Suppressor macrophage treated with lipopolysaccharide for 4 hours (primary cell): Measurements from ENCODE around the gene GTF2A1.

ENCODE experiments used
- DNase-seq: peaks from one replicate; pipeline ENCODE4 v3.0.0-alpha.2; 2020

Gene GTF2A1

DNA sequence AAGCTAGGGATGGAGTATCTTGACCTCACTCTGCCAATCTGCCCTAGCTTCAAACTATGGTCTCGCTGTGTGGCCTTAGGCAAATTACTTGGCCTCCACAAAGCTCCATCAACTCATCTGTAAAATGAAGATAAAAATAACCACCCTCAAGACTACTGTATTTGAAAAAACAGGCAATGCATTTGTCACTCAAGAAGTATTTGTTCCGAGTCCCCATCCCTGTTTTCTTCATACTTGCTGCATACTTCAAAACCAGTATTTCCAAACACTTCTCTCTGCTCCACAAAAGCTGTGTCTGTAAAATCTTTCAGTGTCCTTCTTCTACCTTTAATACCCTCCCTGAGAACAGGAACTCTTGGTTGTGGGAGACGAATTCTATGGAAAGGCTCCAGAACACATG is 47.9 kb downstream of the GTF2A1 start:
- no peak for DNase-seq

DNA sequence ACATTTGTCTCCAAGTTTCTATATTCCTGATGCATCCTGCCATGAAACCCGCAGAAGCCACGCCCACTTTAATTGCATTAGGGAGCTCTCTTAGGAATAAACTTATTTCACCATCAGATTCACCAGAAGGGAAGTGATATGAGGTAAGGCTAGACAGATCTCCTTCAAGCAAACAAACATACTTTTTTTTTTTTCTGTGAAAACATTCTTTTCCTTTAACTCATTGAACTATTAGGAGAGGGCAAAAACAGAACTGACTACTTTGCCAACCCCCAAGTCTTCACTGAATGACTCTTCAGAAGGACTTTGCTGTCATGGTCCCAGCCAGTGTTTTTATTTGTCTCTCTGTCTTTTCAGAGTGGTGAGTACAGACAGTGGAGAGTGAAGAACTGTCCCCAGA is 48.4 kb downstream of the GTF2A1 start:
- no peak for DNase-seq

- no peak for DNase-seq
Measured at GRCh38 chr14:81170829-81171195, 49.9 kb downstream of the GTF2A1 start.

DNA sequence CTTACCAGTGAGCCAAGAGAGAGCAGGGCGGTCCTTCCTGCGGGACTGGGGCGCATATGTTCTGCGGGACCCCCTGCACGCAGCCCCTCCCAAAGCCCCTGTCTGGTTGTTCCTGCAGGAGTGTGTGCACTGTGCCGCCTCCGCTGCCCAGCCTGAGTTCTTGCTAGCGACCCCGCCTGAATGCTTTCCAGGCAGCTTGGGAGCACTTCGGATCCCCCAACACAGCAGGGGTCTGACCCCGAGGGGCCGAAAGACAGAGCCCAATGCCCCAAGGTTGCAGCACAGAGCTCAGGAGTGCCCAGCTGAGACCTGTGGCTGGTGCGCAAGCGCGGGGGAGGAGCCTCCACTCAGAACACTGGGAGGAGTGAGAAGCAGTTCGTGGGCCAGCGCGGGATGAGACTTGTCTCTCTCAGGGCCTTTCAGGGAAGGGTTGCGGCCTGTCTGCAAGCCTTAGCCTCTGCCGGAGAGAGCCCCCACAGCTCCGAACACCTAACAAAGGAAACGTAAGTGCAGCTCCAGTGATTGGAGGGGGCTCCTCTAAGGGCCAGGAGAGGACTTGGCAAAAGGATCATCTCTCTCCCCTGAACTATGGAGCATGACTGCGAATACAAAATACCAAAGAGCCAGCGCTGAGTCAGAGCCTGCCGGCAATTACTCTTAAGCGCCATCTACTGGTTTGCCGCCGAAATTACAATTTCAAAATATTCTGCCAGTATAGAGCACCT is 50.5 kb downstream of the GTF2A1 start:
- DNase-seq: peak; percentile 88

DNA sequence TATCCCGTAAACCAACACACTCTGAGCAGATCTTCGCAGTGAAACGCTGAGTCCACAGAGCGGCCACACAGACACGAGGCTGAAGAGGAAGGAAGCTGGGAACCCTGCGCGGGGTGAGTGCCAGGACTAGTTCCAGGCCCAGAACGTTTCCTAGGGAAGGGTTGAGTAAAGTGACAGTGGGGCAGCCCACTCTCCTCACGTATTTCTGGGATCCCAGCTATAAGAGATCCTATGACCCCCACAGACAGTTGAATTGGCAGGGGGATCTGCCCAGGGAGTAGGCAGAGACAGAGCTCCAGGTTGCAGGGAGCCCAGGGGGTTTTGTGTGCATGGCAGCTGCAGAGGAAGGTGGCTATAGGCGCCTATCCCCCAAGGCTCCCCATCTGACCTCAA is 51.1 kb downstream of the GTF2A1 start:
- peak; percentile 57 for DNase-seq

- DNase-seq: no peak
Measured at GRCh38 chr14:81169267-81169666, 51.5 kb downstream of the GTF2A1 start.

GRCh38 chr14:81166121-81166520 is 54.6 kb downstream of the GTF2A1 start:
- DNase-seq: no peak

DNA sequence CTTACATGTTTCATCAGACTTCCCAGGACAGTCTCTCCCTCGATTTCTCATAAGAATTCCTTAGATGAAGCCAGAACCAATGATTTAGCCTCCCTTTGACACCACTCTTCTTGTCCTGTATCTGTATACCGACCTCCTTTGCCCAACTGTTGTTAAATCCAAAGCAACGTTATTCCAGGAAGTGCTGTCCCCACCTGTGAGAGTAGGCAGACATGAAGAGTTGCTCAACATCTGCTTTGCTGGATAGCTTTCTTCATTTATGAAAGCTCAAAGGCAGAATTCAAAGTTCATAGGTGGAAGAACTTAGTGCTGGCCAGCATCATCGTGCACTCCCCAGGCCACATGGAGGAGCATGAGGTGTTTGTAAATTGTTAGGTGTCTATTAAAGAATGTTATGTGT is 55.6 kb downstream of the GTF2A1 start:
- no peak for DNase-seq

DNA sequence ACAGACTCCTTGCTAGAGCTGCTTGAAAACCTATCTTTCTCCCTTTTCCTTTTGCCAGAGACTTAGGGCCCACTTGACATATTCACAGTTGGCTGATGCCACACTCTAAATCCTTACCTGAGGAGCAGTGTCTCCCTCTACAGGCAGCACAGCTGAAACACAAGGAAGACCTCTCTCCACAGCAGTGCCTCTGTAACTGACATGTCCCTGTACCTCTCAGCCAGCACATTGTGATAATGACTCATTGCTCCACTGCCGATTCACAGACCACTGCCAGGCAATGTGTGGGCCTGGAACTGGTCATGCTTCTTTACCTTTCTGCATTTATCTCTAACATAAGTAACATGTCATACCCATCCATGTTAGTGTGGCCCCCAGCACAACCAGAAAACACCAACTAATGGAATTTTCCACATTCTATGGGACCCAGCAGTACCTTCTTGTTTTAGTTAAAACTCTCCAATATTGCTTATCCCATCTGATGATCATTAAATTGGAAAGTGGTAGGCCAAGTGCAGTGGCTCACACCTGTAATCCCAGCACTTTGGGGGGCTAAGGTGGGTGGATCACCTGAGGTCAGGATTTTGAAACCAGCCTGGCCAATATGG is 56.5 kb downstream of the GTF2A1 start:
- DNase-seq: peak; percentile 61

DNA sequence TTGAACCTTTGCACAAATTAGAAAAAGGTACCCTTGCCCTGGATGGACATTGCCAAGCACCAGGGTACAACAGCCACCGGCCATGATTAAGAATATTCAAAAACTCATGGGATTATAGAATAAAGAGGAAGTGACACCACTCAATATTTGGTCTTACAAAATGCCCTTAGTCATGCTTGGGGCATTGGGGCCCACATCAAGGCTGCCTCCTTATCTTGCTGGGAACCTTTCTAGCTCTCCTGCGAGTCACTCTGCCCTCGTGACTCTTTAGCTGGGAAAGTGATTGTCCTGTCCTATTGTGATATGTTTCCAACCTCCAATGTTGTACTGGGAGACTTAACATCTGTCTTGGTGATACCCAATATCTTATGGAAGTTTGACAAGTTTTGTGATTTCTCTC is 57.8 kb downstream of the GTF2A1 start:
- peak; percentile 81 for DNase-seq

GRCh38 chr14:81161749-81162148 is 59.0 kb downstream of the GTF2A1 start:
- DNase-seq: no peak

DNA sequence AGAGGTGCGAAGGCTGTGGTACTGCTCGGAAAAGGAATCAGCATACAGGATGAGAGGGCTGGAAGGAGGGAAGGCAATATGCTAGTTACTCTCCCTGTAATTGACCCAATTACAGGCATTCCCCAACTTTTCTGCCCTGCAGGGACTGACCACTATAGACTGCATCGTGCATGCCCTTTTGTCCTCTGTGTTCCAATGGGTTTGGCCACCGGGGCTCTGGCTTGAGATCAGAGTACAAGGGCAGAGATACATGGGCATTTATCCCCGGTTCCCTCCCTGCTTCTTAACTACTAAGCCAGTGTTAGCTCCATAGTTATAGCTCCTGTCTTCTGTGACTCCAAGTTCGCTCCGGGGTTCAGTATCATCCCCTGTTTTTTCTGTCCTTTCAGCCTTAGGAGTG is 59.7 kb downstream of the GTF2A1 start:
- DNase-seq: no peak

GRCh38 chr14:81157431-81157830 is 63.3 kb downstream of the GTF2A1 start:
- peak; percentile 69 for DNase-seq

DNA sequence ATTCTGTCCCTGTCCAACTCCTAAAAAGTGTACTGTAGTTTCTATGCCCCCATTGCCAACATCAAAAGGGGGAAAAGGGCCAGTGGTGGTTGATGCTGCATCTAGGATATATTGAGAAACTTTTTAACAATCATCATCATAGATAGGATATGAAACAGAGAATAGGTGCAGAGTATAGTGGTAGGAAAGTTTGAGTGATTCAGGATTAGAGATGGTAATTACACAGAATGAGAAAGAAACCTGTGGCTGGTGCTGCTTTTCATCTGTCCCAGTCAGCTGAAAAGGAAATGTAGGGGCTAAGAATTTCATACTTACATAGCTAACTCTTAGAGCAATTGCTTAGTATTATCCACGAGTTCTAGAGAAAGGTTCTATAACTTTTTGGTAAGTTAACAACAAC is 67.6 kb downstream of the GTF2A1 start:
- DNase-seq: no peak

DNA sequence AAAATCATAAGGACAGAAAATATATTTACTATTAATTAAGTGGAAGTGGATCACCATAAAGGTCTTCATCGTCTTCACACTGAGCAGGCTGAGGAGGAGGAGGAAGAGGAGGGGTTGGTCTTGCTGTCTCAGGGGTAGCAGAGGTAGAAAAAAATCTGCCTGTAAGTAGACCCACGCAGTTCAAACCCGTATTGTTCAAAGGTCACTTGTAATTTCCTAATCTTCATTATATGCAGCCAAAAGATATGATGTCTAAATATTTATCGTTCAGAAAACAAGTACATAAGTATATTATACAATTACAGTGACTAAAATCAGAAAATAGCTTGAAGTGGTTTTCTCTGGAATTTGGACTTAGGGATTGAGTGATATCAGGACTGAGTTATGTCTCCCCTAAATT is 72.1 kb downstream of the GTF2A1 start:
- DNase-seq: no peak

DNA sequence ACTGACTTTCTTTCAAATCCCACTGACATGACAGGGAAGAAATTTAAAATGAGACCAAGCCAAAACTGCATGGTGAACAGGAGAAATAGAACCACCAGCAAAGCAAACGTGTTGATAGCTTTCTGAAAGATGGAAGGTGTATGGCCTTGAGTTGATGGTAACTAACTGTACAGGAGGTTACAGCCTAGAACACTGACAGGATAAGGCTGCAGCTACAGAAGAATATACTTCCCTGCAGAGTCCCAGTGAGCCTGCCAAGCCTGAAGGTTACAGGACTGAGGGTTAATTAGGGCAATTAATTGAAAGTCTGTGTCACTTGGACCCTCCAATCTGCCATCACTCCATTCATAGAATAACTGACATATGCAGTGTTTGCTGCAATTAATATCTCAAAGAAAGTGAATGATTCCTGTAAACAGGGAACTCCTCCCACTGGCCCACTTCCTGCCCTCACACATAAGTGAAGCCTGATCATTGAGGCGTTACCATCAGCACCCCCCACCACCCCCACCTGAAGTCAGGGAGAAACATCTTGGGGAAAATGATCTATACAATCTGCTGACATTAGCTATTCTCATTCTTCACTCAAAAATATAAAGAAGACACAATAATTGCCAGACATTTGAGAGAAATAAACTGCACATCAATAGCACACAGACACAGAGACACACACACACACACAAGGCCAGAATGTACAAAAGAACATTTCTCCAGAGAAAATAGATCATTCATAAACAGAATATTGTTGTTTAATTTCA is 73.4 kb downstream of the GTF2A1 start:
- DNase-seq: no peak

GRCh38 chr14:81144824-81145603 is 75.7 kb downstream of the GTF2A1 start:
- DNase-seq: no peak

GRCh38 chr14:81143793-81144192 is 77.0 kb downstream of the GTF2A1 start:
- DNase-seq: no peak

DNA sequence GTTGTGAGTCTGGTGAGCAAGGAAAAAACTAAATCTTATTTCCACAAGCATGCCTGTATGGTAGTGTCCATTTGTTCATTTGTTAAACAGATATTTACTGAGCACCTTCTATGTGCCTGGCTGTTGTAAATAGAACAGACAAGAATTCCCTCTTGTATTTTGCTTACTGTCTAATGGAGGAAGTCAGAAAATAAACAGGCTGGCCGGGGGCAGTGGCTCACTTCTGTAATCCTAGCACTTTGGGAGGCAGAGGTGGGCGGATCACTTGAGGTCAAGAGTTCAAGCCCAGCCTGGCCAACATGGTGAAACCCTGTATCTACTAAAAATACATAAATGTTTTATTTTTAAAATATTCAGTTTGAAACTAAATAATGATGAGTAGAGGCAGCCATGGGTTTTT is 79.3 kb downstream of the GTF2A1 start:
- no peak for DNase-seq

DNA sequence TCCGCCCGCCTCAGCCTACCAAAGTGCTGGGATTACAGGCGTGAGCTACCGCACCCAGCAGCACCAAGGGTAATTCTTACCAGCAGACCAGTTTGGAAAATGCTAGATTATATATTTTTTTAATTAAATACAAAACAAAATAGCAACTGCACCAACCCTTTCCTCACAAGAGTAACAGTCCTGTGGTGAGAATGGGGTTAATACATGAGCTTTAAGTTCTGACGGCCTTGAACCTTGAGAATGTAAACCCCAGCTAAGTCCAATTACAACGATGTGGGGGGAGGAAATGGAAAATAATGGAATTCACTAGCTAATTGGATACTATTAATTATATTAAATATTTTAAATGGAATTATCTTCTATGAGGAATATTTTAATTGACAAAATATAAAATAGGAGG is 82.3 kb downstream of the GTF2A1 start:
- DNase-seq: no peak

- peak; percentile 48 for DNase-seq
Measured at GRCh38 chr14:81137316-81137715, 83.4 kb downstream of the GTF2A1 start.

GRCh38 chr14:81133400-81133799 is 87.4 kb downstream of the GTF2A1 start:
- DNase-seq: no peak

DNA sequence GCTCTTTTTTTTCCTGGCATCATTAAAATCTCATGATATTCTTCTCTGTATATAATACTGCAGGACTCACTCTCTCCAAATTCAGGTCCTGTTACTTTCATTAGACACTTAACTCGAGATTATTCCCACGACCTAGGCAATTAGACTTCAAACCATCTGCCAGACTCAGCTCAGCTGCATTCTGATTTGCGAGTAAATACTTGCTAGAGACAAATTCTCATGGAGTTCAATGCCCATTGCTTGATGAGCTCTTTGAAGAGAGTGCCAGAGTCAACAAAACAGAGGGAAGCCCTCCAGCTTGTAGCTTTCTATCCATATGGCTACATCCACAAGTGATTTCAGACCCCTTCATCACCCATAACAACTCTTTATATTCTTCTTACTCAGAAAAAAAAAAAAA is 88.3 kb downstream of the GTF2A1 start:
- DNase-seq: no peak

GRCh38 chr14:81129242-81129641 is 91.5 kb downstream of the GTF2A1 start:
- DNase-seq: no peak
